Epithelial cell of proximal tubule (primary cell): Measurements from ENCODE around the gene IMMP2L. TPM values are rescaled to one million over a fixed set of nuclear protein-coding genes. Genes with fewer than 3 reads are reported as not detected.

ENCODE experiments used
- DNase-seq: peaks from one replicate; pipeline ENCODE4 v3.0.0-alpha.2; 2011; ENCODE audit warnings: low read depth
- H3K4me3 ChIP-seq: 2 replicates; pipeline ENCODE4 v1.5.1; 2011; ENCODE audit warnings: low read depth, mild to moderate bottlenecking, low read length
- CTCF ChIP-seq: conservative IDR thresholded peaks from 2 replicates; pipeline ENCODE4 v1.5.1; 2012; ENCODE audit warnings: low read depth, mild to moderate bottlenecking, low read length
- total RNA-seq: library from RNA; depleted of rRNA; stranded (reverse); fragments of >200 nt; gene quantifications from 2 replicates; pipeline ENCODE4 v1.2.3, GENCODE V29; 2015

IMMP2L gene
- total RNA-seq, 1 donor from 2014 or later = 8.4 TPM

DNA sequence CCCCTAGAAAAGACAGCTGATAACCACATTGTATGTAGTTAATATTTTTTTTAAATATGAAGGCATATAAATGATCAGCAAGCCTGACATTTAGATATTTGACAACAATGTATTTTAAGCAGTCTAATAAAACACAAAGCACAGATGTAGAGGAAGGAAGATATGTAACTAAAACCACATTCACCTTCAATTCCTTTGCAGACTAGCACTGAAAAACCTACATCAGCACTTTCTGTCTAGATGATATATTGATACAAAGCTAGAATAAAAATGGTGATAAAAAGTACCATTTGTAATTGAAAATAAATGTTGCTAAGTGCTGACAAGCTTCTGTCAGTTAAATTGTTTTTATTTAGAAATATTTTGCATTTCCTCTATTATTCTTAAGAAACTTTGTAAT lies 153.6 kb downstream of the IMMP2L start:
- no peak for DNase-seq
- TF ChIP-seq CTCF = no peak

GRCh38 chr7:111407258-111407657 lies 155.0 kb downstream of the IMMP2L start:
- DNase-seq = no peak
- H3K4me3 ChIP-seq = no peak overlapping the region
- no peak for TF ChIP-seq CTCF

More for the DNA sequence above, 153.6 kb downstream of the IMMP2L start:
- no peak overlapping the region for H3K4me3 ChIP-seq

DNA sequence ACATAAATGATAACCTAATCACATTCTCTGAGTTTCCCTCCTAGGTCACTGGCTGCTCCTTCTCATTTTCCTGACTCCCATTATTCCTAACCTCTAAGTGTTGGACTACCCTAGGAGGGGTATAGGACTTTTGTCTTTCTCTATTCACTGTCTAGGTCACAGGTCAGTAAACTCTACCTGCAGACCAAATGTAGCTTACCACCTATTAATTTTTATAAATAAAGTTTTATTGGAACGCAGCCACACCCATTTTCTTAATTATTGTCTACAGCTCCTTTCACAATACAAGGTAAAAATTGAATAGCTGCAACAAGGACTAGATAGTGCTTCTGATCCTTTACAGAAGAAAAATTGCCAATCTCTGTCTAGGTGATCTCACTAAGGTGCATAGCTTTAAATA lies 156.7 kb downstream of the IMMP2L start:
- DNase-seq = no peak
- no peak overlapping the region for H3K4me3 ChIP-seq
- no peak for TF ChIP-seq CTCF

GRCh38 chr7:111401516-111401915 lies 160.8 kb downstream of the IMMP2L start:
- no peak for DNase-seq
- H3K4me3 ChIP-seq = no peak overlapping the region
- TF ChIP-seq CTCF = no peak

DNA sequence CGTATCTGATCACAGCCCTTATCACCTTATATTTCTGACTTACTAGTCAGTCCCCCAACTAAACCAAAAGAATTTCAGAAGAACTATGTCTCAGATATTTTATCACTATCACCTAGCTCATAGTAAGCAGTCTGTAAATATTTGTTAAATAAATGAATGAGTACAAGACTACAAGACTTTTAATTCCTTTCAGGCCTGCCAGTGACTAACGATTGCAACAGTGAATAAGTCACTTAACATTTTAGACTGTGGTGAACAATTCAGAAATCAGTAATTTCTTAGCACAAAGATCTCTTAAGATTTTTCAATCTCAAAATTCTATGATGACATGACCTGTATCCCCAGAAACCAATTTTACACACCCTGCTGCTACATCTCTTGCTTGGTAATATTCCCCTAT lies 162.2 kb downstream of the IMMP2L start:
- H3K4me3 ChIP-seq = no peak overlapping the region
- no peak for TF ChIP-seq CTCF
- DNase-seq = peak; percentile 54

- no peak for DNase-seq
- no peak overlapping the region for H3K4me3 ChIP-seq
- no peak for TF ChIP-seq CTCF
Observed at GRCh38 chr7:111394891-111395290, 167.4 kb downstream of the IMMP2L start.

DNA sequence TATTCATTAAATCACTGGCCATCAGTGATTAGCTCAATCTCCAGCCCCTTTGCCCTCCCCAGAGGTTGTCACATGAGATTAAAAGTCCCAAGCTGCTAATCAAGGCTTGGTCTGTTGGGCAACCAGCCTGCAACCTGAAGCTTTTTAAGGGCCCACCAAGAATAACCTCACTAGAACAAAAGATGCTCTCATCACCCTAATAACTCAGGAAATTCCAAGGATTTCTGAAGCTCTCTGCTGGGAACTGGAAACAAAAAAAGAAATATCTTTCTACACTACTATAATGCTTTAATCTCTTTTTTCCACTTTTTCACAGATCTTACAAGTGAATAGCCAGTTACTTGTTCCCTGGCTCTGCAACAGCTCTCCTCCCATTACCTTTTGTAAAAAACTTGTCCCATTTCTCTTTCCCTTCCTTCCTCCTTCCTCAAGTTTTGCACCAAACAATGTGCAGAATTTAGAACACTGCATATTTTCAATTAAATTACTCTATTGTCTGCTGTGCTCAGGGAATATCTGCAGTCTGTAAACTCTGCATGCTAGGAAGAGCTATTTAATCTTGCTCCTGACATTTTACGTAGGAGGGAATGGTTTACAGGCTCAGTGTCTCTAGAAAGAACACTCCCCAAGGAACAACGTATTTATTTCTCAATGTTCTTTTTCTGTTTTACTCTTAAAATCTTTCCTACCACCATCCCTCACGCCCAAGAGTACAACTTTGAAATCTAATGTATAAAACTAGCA lies 169.1 kb downstream of the IMMP2L start:
- no peak overlapping the region for H3K4me3 ChIP-seq
- no peak for DNase-seq
- TF ChIP-seq CTCF = no peak
